Breast epithelium (tissue), 3 donors: ENCODE measurements around the gene POU2F3.

Source experiments
- POLR2A ChIP-seq: fragments of 450-650 bp; IDR thresholded peaks from one replicate; pipeline ENCODE4 v1.6.1; 2016; ENCODE audit warnings: antibody characterized with exemption, mild to moderate bottlenecking, moderate library complexity
- TF ChIP-seq, protein P1 (sequence below), 3 donors: fragments of 450-650 bp; IDR thresholded peaks; one replicate each; pipeline ENCODE4 v1.5.1; 2016 to 2017; ENCODE audit warnings: antibody characterized with exemption in 3 of 3, mild to moderate bottlenecking in 3 of 3, moderate library complexity in 3 of 3

DNA sequence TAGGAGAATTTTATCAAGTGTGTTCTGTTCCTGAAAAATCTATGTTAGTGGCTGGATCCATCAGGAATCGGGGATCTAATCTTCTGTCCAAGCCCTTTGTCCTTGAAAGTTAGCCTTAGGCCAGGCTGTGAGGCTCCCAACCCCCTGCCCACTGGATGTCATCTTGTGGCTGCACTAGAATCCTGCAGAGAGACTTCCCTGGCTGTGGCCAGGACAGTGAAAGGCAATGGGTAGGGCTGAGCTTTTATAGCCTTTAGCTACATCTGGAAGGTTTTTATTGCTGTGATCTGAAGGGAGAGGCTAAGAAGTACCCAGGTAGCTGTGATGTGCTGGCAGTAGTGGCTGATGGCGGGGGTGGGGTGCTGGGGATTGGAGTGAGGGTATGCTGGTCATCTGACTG lies 27.0 kb upstream of the POU2F3 start:
- TF ChIP-seq, protein P1, sequence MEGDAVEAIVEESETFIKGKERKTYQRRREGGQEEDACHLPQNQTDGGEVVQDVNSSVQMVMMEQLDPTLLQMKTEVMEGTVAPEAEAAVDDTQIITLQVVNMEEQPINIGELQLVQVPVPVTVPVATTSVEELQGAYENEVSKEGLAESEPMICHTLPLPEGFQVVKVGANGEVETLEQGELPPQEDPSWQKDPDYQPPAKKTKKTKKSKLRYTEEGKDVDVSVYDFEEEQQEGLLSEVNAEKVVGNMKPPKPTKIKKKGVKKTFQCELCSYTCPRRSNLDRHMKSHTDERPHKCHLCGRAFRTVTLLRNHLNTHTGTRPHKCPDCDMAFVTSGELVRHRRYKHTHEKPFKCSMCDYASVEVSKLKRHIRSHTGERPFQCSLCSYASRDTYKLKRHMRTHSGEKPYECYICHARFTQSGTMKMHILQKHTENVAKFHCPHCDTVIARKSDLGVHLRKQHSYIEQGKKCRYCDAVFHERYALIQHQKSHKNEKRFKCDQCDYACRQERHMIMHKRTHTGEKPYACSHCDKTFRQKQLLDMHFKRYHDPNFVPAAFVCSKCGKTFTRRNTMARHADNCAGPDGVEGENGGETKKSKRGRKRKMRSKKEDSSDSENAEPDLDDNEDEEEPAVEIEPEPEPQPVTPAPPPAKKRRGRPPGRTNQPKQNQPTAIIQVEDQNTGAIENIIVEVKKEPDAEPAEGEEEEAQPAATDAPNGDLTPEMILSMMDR (IDR thresholded peaks at IDR 0.05), result no peak
- no peak for TF ChIP-seq POLR2A
